ENCODE data around the gene GPR37L1.
"Not testable (repeated sequence)": the region's sequence is repeated elsewhere in the genome, so short reads cannot be mapped to it uniquely, and the experiment has no call there.

GPR37L1 gene

DNA sequence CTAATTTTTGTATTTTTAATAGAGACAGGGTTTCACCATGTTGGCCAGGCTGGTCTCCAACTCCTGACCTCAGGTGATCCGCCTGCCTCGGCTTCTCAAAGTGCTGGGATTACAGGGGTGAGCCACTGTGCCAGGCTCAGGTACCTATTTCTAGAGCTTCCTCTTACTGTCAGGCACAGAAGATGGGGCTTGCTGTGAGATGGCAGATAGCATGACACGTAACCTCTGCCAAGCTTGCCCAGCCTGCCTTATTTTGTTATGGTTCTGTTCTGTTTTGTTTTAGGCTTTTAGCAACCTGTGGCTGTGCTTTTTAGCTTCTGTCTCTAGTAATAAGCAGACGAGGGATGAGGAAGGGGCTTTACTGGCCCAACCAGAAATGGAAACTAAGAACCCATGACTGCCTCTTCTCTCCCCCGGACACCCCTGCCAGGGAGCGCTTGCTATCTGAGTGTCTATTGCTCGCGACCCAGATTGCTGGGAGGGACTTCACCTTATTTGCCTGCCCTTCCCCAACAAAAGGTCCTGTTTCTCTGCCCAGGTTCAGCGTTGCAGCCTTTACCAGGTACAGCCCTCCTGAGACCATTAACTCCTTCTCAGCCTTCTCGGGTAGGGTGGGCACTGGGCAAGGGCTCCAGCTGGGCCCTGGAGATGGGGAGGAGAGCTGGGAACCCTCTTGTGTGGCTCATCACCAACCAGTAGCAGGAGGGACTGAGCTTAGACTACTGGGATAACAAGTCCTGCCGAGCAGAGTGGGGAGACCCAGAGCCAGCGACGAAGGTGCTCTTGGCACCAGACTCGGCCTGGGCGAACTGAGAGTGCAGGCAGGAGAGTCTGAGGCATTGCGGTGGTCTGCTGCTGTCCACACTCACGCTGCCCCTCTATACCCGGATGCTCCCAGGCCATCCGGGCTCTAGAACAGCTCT is 57.4 kb downstream of the GPR37L1 start:
- no peak for DNase-seq (ENCODE audit: low spot score)
- TF ChIP-seq, protein P1, sequence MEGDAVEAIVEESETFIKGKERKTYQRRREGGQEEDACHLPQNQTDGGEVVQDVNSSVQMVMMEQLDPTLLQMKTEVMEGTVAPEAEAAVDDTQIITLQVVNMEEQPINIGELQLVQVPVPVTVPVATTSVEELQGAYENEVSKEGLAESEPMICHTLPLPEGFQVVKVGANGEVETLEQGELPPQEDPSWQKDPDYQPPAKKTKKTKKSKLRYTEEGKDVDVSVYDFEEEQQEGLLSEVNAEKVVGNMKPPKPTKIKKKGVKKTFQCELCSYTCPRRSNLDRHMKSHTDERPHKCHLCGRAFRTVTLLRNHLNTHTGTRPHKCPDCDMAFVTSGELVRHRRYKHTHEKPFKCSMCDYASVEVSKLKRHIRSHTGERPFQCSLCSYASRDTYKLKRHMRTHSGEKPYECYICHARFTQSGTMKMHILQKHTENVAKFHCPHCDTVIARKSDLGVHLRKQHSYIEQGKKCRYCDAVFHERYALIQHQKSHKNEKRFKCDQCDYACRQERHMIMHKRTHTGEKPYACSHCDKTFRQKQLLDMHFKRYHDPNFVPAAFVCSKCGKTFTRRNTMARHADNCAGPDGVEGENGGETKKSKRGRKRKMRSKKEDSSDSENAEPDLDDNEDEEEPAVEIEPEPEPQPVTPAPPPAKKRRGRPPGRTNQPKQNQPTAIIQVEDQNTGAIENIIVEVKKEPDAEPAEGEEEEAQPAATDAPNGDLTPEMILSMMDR (IDR thresholded peaks at IDR 0.05; ENCODE audit: extremely low read depth, missing control alignments), result no peak

DNA sequence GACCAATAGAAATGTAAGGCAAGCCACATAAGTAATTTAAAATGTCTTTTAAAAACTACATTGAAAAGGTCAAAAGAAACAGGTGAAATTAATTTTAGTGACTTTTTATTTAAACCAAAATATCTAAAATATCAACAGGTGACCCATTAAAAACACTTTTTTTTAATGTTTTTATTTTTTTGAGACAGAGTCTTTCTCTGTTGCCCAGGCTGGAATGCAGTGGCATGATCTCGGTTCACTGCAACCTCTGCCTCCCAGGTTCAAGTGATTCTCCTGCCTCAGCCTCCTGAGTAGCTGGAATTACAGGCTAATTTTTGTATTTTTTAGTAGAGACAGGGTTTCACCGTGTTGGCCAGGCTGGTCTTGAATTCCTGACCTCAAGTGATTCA is 58.0 kb downstream of the GPR37L1 start:
- not testable (repeated sequence) for DNase-seq (ENCODE audit: low spot score)

DNA sequence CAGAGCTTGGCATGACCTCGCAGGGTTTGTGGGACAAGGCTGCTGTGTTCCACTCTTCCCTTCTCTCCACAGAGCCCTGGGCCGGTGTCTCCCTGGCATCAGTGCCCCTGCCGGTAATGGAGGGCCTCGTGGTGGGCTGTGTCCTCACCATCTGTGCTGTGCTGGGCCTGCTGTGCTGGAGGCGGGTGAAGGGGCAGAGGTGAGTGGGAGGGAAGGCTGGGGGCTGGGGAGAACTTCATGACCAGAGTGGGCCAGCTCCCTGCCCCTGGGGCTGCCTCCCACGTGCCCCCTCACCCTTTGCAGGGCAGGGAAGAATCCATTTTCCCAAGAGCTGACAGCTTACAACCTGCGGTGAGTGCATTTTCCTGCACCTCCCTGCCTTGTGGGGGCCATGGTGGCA is 58.9 kb downstream of the GPR37L1 start:
- TF ChIP-seq, protein P1 (IDR thresholded peaks at IDR 0.05; ENCODE audit: extremely low read depth, missing control alignments), result no peak
- no peak for DNase-seq (ENCODE audit: low spot score)

DNA sequence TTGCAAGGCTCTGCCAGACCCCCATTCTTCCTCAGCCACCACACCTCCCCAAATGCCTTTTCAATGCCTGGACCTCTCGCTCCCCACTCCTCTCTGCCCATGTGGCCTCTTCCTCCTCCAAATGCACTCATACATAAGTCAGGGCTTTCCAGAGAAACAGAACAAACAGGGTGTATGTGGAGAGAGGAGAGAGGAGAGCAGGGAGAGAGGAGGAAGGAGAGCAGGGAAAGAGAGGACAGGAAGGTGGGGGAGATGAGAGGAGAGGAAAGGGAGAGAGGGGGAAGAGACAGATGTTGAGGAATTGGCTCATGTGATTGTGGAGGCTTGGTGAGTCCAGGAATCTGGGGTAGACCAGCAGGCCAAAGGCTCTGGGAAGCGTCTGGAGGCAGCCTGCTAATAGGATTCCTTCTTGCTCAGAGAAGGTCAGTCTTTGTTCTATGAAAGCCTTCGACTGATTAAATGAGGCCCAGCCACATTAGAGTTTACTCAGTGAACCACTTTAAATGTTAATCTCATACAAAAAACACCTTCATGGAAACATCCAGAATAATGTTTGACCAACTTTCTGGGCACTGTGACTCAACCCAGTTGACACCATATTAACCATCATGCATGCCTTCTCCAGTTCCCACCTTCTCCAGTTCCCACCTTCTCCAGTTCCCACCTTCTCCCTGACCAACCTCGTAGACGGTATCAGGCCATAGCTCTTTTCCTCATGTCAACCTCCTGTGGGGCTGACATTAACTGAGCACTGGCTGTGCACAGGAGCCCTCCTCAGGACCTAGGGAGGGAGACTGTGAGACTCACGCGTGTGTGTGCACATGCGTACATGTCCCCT is 59.5 kb downstream of the GPR37L1 start:
- TF ChIP-seq, protein P1 (IDR thresholded peaks at IDR 0.05; ENCODE audit: extremely low read depth, missing control alignments), result no peak
- DNase-seq (ENCODE audit: low spot score), result no peak
